Liver (tissue), 3 donors: Measurements from ENCODE around the gene OR2C1.

Experiments used
- RXRA ChIP-seq, 2 donors: IDR thresholded peaks; 2 replicates each; pipeline ENCODE4 v1.6.1; 2017 to 2018; ENCODE audit warnings: antibody characterized with exemption in 2 of 2, mild to moderate bottlenecking in 1 of 2
- TF ChIP-seq, protein P1 (sequence below): fragments of 150-350 bp; IDR thresholded peaks from 2 replicates; pipeline ENCODE4 v1.5.1; 2017; ENCODE audit warnings: improper control_type of control experiment, low read depth, low read length; ENCODE audit not compliant: missing input control
- donor health status: healthy.
- donor health status: healthy.

GRCh38 chr16:3375680-3376079 is 20.0 kb downstream of the OR2C1 start:
- TF ChIP-seq, protein P1, sequence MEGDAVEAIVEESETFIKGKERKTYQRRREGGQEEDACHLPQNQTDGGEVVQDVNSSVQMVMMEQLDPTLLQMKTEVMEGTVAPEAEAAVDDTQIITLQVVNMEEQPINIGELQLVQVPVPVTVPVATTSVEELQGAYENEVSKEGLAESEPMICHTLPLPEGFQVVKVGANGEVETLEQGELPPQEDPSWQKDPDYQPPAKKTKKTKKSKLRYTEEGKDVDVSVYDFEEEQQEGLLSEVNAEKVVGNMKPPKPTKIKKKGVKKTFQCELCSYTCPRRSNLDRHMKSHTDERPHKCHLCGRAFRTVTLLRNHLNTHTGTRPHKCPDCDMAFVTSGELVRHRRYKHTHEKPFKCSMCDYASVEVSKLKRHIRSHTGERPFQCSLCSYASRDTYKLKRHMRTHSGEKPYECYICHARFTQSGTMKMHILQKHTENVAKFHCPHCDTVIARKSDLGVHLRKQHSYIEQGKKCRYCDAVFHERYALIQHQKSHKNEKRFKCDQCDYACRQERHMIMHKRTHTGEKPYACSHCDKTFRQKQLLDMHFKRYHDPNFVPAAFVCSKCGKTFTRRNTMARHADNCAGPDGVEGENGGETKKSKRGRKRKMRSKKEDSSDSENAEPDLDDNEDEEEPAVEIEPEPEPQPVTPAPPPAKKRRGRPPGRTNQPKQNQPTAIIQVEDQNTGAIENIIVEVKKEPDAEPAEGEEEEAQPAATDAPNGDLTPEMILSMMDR, result no peak
- no peak for TF ChIP-seq RXRA (IDR thresholded peaks at IDR 0.05)
